ENCODE measurements around the gene MAPK8.
A peak's percentile ranks its signal among the peaks of the same experiment; 100 is the strongest.

MAPK8 gene

GRCh38 chr10:48473704-48474103 lies 167.2 kb downstream of the MAPK8 start:
- Histone ChIP-seq H2BK5ac (ENCODE audit: low read length) (no peak overlapping the region), H3K4me1 (ENCODE audit: control insufficient read depth, low read depth, low read length) (peaks cover 24% of the 10 kb centered on the region), H3K56ac (ENCODE audit: low read length) (no peak overlapping the region), H3K4me3 (ENCODE audit: low read length) (no peak overlapping the region), H3K27me3 (ENCODE audit: insufficient read depth, low read length, poor library complexity) (no peaks in the 10 kb centered on the region), H3K4ac (ENCODE audit: low read depth, low read length) (no peak overlapping the region), H4K8ac (ENCODE audit: low read depth, low read length) (no peak overlapping the region), H3K79me1 (ENCODE audit: low read length) (no peaks in the 10 kb centered on the region), H3K9ac (ENCODE audit: low read length) (no peak overlapping the region), H3K27ac (ENCODE audit: low read depth, low read length) (no peak overlapping the region), H3K18ac (ENCODE audit: low read length) (no peak overlapping the region), H4K5ac (ENCODE audit: low read length) (no peak overlapping the region), H3K36me3 (ENCODE audit: control insufficient read depth, insufficient read depth, low read length) (no peaks in the 10 kb centered on the region), H2AK5ac (ENCODE audit: low read length) (no peak overlapping the region), H2BK15ac (replicated peaks; ENCODE audit: low read depth) (no peak overlapping the region), H3K79me2 (ENCODE audit: control insufficient read depth, insufficient read depth, low read length) (no peaks in the 10 kb centered on the region), H2BK120ac (ENCODE audit: low read depth, low read length) (no peak overlapping the region), H3K4me2 (ENCODE audit: low read length) (no peak overlapping the region), H3K23ac (ENCODE audit: low read length) (no peak overlapping the region)
- no peak for DNase-seq
- no CpG with 5 or more reads among the region's 5 CpGs for WGBS (ENCODE audit: extremely low coverage, insufficient coverage, low lambda C conversion rate)

DNA sequence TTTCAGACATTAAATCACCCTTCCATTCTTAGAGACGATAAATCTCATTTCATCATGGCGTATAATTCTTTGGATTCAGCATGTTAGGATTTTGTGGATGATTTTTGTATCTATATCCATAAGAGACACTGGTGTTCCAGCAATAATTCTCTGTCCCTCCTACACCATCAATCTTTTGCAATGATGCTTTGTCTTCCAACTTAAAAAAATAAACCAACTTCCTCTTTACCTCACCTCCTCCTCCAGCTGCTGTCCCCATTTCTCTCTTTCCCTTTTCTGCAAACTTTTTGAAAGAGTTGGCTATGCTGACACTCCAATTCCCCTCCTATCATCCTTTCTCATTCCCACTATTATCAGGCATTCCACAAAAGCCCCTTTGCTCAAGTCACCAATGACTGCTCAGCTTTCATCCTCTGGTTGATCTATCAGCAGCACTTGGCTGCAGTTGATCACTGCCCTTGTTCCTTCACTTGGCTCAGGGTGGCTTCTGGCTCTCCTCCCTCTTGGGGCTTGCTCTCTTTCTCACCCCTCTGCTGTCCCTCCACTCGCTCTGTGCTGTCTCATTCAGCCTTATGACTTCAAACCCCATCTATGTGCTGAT lies 168.4 kb downstream of the MAPK8 start:
- no CpG with 5 or more reads among the region's 3 CpGs for WGBS (ENCODE audit: extremely low coverage, insufficient coverage, low lambda C conversion rate)
- DNase-seq = no peak
- Histone ChIP-seq H2BK15ac (replicated peaks; ENCODE audit: low read depth) (no peak overlapping the region), H3K79me2 (ENCODE audit: control insufficient read depth, insufficient read depth, low read length) (no peaks in the 10 kb centered on the region), H3K79me1 (ENCODE audit: low read length) (no peaks in the 10 kb centered on the region), H2BK5ac (ENCODE audit: low read length) (no peak overlapping the region), H3K18ac (ENCODE audit: low read length) (no peak overlapping the region), H3K23ac (ENCODE audit: low read length) (no peak overlapping the region), H3K9ac (ENCODE audit: low read length) (no peak overlapping the region), H3K27ac (ENCODE audit: low read depth, low read length) (no peak overlapping the region), H3K56ac (ENCODE audit: low read length) (no peak overlapping the region), H3K36me3 (ENCODE audit: control insufficient read depth, insufficient read depth, low read length) (no peaks in the 10 kb centered on the region), H3K4ac (ENCODE audit: low read depth, low read length) (no peak overlapping the region), H3K4me2 (ENCODE audit: low read length) (no peak overlapping the region), H3K27me3 (ENCODE audit: insufficient read depth, low read length, poor library complexity) (no peaks in the 10 kb centered on the region), H4K8ac (ENCODE audit: low read depth, low read length) (no peak overlapping the region), H3K4me3 (ENCODE audit: low read length) (no peak overlapping the region), H3K4me1 (ENCODE audit: control insufficient read depth, low read depth, low read length) (peaks cover 16% of the 10 kb centered on the region), H4K5ac (ENCODE audit: low read length) (no peak overlapping the region), H2AK5ac (ENCODE audit: low read length) (no peak overlapping the region), H2BK120ac (ENCODE audit: low read depth, low read length) (no peak overlapping the region)

GRCh38 chr10:48475943-48476278 lies 169.4 kb downstream of the MAPK8 start:
- peak overlapping the region; percentile 8 for H3K56ac ChIP-seq (ENCODE audit: low read length)
- no peak overlapping the region for H3K27ac ChIP-seq (ENCODE audit: low read depth, low read length)
- no peaks in the 10 kb centered on the region for H3K79me1 ChIP-seq (ENCODE audit: low read length)
- no peaks in the 10 kb centered on the region for H3K36me3 ChIP-seq (ENCODE audit: control insufficient read depth, insufficient read depth, low read length)
- no peak overlapping the region for H2AK5ac ChIP-seq (ENCODE audit: low read length)
- H3K27me3 ChIP-seq (ENCODE audit: insufficient read depth, low read length, poor library complexity) = no peaks in the 10 kb centered on the region
- no peak overlapping the region for H3K4me2 ChIP-seq (ENCODE audit: low read length)
- H4K8ac ChIP-seq (ENCODE audit: low read depth, low read length) = no peak overlapping the region
- peak overlapping the region; percentile 19 for H3K4ac ChIP-seq (ENCODE audit: low read depth, low read length)
- no peak for DNase-seq
- H2BK5ac ChIP-seq (ENCODE audit: low read length) = peak overlapping the region; percentile 29
- H3K18ac ChIP-seq (ENCODE audit: low read length) = peak overlapping the region; percentile 32
- H2BK120ac ChIP-seq (ENCODE audit: low read depth, low read length) = peak overlapping the region; percentile 3
- no peak overlapping the region for H2BK15ac ChIP-seq (replicated peaks; ENCODE audit: low read depth)
- no peak overlapping the region for H3K9ac ChIP-seq (ENCODE audit: low read length)
- no peak overlapping the region for H3K23ac ChIP-seq (ENCODE audit: low read length)
- peaks cover 7% of the 10 kb centered on the region for H3K4me1 ChIP-seq (ENCODE audit: control insufficient read depth, low read depth, low read length)
- WGBS (ENCODE audit: extremely low coverage, insufficient coverage, low lambda C conversion rate) = no CpG with 5 or more reads among the region's 4 CpGs
- H3K4me3 ChIP-seq (ENCODE audit: low read length) = no peak overlapping the region
- no peaks in the 10 kb centered on the region for H3K79me2 ChIP-seq (ENCODE audit: control insufficient read depth, insufficient read depth, low read length)
- H4K5ac ChIP-seq (ENCODE audit: low read length) = no peak overlapping the region

DNA sequence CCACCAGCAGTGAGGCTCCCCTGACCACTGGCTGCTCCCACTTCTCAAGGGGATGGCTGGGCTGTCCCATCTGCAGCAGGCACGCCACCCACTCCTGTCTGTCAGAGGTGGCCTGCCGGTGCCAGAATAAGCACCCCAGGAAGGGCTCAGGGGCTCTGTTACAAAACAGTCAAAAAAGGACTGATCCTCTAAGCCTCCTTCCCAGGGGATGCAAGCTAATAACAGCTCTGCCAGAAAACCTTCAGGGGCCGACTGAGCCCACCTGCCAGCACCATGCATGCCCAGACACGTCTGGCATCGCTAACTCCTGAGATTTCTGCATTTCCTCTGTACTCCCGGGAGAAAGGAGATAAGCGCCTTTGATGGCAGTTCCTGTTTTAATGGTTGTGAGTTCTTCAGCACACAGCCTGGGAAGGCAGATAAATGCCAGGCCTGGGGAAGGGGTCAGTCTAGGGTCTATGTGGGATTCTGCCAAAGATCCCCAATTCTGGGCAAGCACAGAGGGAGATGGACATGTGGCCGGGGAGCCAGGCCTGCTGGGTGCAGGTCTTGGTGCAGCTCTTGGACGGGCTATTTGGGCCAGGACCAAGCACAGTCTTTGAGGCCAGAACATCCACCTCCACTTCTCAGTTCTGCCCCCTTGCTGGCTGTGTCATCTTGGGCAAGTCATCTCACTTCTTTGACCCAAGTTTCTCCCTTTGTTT lies 170.0 kb downstream of the MAPK8 start:
- no peak overlapping the region for H4K8ac ChIP-seq (ENCODE audit: low read depth, low read length)
- peak overlapping the region; percentile 32 for H3K18ac ChIP-seq (ENCODE audit: low read length)
- H3K27ac ChIP-seq (ENCODE audit: low read depth, low read length) = no peak overlapping the region
- no peak overlapping the region for H3K4ac ChIP-seq (ENCODE audit: low read depth, low read length)
- peak overlapping the region; percentile 3 for H2BK120ac ChIP-seq (ENCODE audit: low read depth, low read length)
- H3K9ac ChIP-seq (ENCODE audit: low read length) = no peak overlapping the region
- WGBS (ENCODE audit: extremely low coverage, insufficient coverage, low lambda C conversion rate) = no CpG with 5 or more reads among the region's 9 CpGs
- peak; percentile 73 for DNase-seq
- no peak overlapping the region for H3K4me2 ChIP-seq (ENCODE audit: low read length)
- no peak overlapping the region for H4K5ac ChIP-seq (ENCODE audit: low read length)
- peaks cover 6% of the 10 kb centered on the region for H3K4me1 ChIP-seq (ENCODE audit: control insufficient read depth, low read depth, low read length)
- no peaks in the 10 kb centered on the region for H3K79me2 ChIP-seq (ENCODE audit: control insufficient read depth, insufficient read depth, low read length)
- H3K4me3 ChIP-seq (ENCODE audit: low read length) = no peak overlapping the region
- no peak overlapping the region for H2AK5ac ChIP-seq (ENCODE audit: low read length)
- no peak overlapping the region for H3K23ac ChIP-seq (ENCODE audit: low read length)
- peak overlapping the region; percentile 29 for H2BK5ac ChIP-seq (ENCODE audit: low read length)
- H3K56ac ChIP-seq (ENCODE audit: low read length) = peak overlapping the region; percentile 17
- H3K27me3 ChIP-seq (ENCODE audit: insufficient read depth, low read length, poor library complexity) = no peaks in the 10 kb centered on the region
- no peak overlapping the region for H2BK15ac ChIP-seq (replicated peaks; ENCODE audit: low read depth)
- H3K36me3 ChIP-seq (ENCODE audit: control insufficient read depth, insufficient read depth, low read length) = no peaks in the 10 kb centered on the region
- H3K79me1 ChIP-seq (ENCODE audit: low read length) = no peaks in the 10 kb centered on the region

GRCh38 chr10:48477141-48477540 lies 170.7 kb downstream of the MAPK8 start:
- no peaks in the 10 kb centered on the region for H3K79me1 ChIP-seq (ENCODE audit: low read length)
- no peak overlapping the region for H3K4ac ChIP-seq (ENCODE audit: low read depth, low read length)
- H2BK5ac ChIP-seq (ENCODE audit: low read length) = no peak overlapping the region
- no peak overlapping the region for H4K5ac ChIP-seq (ENCODE audit: low read length)
- no peak overlapping the region for H3K9ac ChIP-seq (ENCODE audit: low read length)
- no peak for DNase-seq
- no peak overlapping the region for H4K8ac ChIP-seq (ENCODE audit: low read depth, low read length)
- H2BK120ac ChIP-seq (ENCODE audit: low read depth, low read length) = no peak overlapping the region
- H2AK5ac ChIP-seq (ENCODE audit: low read length) = no peak overlapping the region
- no peak overlapping the region for H2BK15ac ChIP-seq (replicated peaks; ENCODE audit: low read depth)
- no peaks in the 10 kb centered on the region for H3K27me3 ChIP-seq (ENCODE audit: insufficient read depth, low read length, poor library complexity)
- no peak overlapping the region for H3K27ac ChIP-seq (ENCODE audit: low read depth, low read length)
- H3K18ac ChIP-seq (ENCODE audit: low read length) = no peak overlapping the region
- H3K23ac ChIP-seq (ENCODE audit: low read length) = no peak overlapping the region
- H3K79me2 ChIP-seq (ENCODE audit: control insufficient read depth, insufficient read depth, low read length) = no peaks in the 10 kb centered on the region
- H3K4me2 ChIP-seq (ENCODE audit: low read length) = no peak overlapping the region
- H3K56ac ChIP-seq (ENCODE audit: low read length) = no peak overlapping the region
- peaks cover 6% of the 10 kb centered on the region for H3K4me1 ChIP-seq (ENCODE audit: control insufficient read depth, low read depth, low read length)
- H3K4me3 ChIP-seq (ENCODE audit: low read length) = no peak overlapping the region
- no peaks in the 10 kb centered on the region for H3K36me3 ChIP-seq (ENCODE audit: control insufficient read depth, insufficient read depth, low read length)

- H3K18ac ChIP-seq (ENCODE audit: low read length) = no peak overlapping the region
- H3K79me1 ChIP-seq (ENCODE audit: low read length) = no peaks in the 10 kb centered on the region
These were observed 171.1 kb downstream of the MAPK8 start for GRCh38 chr10:48477616-48478015.

More at GRCh38 chr10:48477616-48478015, 171.1 kb downstream of the MAPK8 start:
- H3K56ac ChIP-seq (ENCODE audit: low read length) = no peak overlapping the region
- H2AK5ac ChIP-seq (ENCODE audit: low read length) = no peak overlapping the region
- H3K4me2 ChIP-seq (ENCODE audit: low read length) = no peak overlapping the region
- no peaks in the 10 kb centered on the region for H3K27me3 ChIP-seq (ENCODE audit: insufficient read depth, low read length, poor library complexity)
- H3K9ac ChIP-seq (ENCODE audit: low read length) = no peak overlapping the region
- no peak overlapping the region for H3K4ac ChIP-seq (ENCODE audit: low read depth, low read length)
- peaks cover 6% of the 10 kb centered on the region for H3K4me1 ChIP-seq (ENCODE audit: control insufficient read depth, low read depth, low read length)
- no peak overlapping the region for H2BK5ac ChIP-seq (ENCODE audit: low read length)
- H3K79me2 ChIP-seq (ENCODE audit: control insufficient read depth, insufficient read depth, low read length) = no peaks in the 10 kb centered on the region
- no peak overlapping the region for H3K4me3 ChIP-seq (ENCODE audit: low read length)
- no peak overlapping the region for H3K23ac ChIP-seq (ENCODE audit: low read length)
- no peak overlapping the region for H2BK120ac ChIP-seq (ENCODE audit: low read depth, low read length)
- H3K36me3 ChIP-seq (ENCODE audit: control insufficient read depth, insufficient read depth, low read length) = no peaks in the 10 kb centered on the region
- WGBS (ENCODE audit: extremely low coverage, insufficient coverage, low lambda C conversion rate) = no CpG with 5 or more reads among the region's 4 CpGs
- DNase-seq = no peak
- H2BK15ac ChIP-seq (replicated peaks; ENCODE audit: low read depth) = no peak overlapping the region
- no peak overlapping the region for H4K5ac ChIP-seq (ENCODE audit: low read length)
- no peak overlapping the region for H4K8ac ChIP-seq (ENCODE audit: low read depth, low read length)
- no peak overlapping the region for H3K27ac ChIP-seq (ENCODE audit: low read depth, low read length)
